GM21423 (cell line): ENCODE data around the gene MORF4L1.
"Not testable (repeated sequence)": the region's sequence is repeated elsewhere in the genome, so short reads cannot be mapped to it uniquely, and the experiment has no call there.

ENCODE experiments used
- ATAC-seq: cut with Tn5 transposase; IDR thresholded peaks from one replicate; pipeline ENCODE4 v1.9.1; 2021; ENCODE audit warnings: mild to moderate bottlenecking, moderate library complexity; ENCODE audit not compliant: unreplicated experiment

Gene MORF4L1

DNA sequence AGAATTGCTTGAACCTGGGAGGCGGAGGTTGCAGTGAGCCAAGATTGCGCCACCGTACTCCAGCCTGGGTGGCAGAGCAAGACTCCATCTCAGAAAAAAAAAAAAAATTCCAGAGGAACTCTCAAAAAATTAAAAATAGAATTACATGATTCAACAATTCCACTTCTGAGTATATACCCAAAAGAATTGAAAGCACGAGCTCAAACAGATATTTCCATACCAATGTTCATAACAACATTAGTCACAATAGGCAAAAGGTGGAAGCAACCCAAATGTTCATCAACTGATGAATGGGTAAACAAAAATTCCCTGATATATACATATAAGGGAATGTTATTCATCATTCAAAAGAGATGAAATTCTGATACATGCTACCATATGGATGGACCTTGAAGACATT, 16.9 kb upstream of the MORF4L1 start:
- no peak for ATAC-seq

DNA sequence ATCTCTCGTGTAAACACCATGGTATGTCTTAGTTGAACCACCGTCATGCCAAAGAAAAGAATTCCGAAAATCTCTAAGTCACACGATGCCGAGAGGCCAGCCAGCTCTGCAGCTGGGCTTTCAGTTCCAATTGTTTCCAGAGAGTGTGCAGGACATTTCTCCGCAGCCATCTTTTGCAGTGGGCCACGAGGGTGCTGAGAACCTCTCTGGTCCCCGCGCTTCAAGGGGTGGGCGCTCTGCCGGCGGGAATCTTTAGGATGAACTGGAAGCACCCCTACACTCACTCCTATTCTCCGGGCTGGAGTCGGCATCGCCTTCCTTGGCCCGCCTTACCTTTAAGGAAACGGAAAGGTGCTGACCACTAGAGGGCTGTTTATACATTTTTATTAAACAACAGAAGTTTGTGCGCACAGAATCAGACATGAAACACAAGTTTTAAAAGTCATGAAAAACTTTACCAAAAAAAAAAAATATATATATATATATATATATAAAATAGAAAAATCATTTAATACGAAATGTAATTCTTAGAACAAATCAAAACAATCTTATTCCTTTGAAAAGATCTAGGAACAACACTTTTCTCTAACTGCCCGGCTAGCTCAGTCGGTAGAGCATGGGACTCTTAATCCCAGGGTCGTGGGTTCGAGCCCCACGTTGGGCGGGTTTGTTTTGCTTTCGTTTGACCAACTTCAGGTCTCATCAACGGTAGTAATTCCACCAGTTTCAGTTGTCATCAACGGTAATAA, 12.5 kb upstream of the MORF4L1 start:
- ATAC-seq, result peak; percentile 81

DNA sequence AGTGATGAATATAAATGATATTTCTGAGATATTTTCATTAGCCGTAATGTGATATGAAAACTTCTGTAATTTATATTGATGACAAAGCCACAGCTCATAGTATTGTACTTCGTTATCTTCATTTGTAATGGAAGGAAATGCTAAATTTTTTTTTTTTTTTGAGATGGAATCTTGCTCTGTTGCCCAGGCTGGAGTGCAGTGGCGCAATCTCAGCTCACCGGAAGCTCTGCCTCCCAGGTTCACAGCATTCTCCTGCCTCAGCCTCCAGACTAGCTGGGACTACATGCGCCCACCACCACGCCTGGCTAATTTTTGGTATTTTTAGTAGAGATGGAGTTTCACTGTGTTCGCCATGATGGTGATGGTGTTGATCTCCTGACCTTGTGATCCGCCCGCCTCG, 7.1 kb upstream of the MORF4L1 start:
- not testable (repeated sequence) for ATAC-seq

DNA sequence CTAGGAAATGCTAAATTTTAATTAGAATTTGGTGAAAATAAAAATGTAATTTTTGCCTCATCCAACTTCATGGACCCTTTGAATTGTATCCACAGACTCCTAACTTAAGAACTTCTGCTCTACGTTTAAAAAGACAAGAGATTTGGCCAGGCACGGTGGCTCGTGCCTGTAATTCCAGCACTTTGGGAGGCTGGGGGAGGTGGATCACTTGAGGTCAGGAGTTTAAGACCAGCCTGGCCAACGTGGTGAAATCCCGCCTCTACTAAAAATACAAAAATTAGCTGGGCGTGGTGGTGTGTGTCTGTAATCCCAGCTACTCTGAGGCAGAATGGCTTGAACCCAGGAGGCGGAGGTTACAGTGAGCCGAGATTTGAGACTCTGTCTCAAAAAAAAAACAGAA, 6.7 kb upstream of the MORF4L1 start:
- not testable (repeated sequence) for ATAC-seq

DNA sequence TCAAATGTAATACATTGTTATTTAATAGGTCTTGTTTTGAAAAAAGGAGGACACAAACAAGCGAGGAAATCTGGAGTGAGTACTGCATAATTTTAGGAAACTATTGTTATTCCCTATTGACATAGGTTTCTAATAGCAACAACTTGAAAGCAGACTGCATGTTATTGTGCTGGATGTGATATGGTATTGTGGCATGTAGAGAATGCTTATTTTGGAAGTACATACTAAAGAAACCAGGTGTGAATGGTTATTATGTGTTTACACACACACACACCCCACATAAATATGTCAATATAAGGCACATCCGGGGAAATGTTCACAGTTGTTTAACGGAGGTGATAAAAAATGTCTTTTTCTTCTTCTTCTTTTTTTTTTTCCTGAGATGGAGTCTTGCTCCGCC, 5.9 kb upstream of the MORF4L1 start:
- no peak for ATAC-seq

DNA sequence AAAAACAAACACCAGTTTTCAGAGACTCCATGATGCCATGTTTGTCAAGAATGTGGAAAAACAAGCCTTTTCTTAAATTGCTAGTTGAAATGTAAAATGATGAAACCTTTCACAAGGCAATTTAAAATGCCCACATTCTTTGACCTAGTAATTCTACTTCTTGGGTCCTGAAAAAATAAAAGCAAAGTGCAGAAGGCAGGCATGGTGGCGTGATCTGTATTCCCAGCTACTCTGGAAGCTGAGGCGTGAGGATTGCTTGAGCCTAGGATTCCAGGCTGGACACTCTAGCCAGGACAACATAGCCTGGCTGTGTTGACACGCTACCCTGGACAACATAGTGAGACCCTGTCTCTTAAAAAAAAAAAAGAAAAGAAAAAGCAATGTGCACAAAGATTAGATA, 4.3 kb upstream of the MORF4L1 start:
- ATAC-seq, result no peak

DNA sequence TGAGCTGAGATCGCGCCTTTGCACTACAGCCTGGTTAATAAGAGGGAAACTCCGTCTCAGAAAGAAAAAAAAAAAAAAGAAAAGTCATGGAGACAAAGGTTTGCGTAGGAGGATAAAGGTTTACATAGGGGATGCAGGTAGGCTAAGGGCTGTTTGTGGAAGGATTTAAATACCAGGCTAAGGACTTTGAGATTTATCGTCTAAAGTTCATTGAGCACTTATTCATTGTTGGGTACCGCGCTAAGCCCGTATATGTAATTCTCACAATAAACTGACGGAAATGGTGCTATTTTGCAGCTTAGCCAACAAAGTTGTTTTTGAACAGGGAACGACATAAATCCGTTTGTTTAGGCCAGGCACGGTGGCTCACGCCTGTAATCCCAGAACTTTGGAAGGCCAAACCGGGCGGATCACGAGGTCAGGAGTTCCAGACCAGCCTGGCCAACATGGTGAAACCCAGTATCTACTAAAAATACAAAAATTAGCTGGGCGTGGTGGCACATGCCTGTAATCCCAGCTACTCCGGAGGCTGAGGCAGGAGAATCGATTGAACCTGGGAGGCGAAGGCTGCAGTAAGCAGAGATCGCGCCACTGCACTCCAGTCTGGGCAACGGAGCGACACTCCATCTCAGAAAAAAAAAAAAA, 1.1 kb upstream of the MORF4L1 start:
- ATAC-seq, result not testable (repeated sequence)

DNA sequence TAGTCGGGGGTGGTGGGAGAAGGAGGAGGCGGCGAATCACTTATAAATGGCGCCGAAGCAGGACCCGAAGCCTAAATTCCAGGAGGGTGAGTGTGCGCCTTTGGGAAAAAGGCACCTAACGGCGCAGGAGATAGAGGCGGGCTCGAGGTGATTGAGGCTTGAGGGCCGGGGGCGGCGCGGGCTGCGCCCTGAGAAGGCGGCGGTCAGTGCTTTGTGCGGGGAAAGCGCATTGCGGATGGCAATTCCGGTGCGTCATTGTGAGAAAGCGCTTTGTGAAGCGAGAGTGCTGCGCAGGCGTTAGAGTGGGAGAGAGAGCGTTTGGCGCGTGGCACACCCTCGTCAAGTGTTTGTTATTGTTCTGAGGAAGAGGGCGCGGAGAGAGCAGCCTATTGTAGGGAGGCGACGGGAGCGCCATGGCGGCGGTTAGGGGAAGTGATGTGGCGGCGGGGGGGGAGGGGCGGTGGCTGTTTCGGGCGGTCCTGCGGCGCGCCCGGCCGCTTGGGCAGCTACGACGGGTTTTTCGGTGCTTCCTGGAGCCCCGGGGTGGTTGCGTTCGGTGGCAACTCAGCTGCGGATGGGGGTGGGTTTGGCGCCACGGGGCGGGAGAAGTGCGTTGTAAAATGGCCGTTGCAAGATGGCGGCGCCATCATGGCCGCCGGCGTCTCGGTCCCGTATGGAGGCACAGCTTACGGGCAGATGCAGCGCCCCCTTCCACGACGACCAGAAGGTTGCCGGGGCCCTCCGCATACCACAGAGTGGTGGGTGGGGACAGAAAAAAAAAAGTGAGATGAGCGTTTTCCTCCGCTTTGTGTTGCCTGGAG, 492 bp downstream of the MORF4L1 start:
- peak; percentile 58 for ATAC-seq

DNA sequence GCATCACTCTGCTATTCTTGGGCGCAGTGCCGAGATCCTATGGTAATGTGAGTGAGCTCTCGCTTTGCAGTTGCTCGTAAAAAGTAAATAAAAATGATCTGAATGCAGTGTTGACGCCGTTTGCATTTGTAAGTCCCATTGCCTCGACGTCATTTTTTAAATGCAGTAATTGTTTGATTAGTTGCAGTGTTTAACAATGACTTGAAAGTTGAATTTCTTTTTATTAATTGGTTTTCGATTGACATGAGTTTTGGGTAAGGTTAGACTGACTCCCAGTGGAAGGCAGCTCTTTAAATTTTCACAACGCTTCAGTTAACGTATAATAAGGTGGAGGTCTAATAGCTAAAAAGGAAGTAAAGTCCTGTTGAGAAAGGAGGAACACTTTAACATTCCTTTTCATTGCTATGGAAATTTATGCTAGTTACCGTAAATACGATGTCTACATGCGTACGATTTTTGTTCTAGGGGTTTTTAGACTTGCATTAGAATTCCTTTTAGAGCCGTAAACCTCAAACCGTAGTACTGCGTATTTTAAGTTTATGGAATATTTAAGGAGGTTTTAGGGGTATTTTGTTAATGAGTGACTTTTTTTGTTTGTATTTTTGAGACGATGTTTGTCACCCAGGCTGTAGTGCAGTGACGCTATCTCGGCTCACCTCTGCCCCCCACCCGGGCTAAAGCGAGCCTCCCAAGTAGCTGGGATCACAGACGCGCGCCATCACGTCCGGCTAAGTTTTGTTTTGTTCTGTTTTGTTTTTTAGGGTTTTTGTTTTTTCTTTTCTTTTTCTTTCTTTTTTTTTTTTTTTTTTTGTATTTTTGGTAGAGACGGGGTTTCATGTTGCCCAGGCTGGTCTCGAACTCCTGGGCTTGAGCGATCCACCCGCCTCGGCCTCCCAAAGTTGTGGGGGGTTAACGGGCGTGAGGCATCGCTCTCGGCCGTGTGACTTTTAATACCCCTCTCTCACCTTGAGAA, 1.4 kb downstream of the MORF4L1 start:
- no peak for ATAC-seq

DNA sequence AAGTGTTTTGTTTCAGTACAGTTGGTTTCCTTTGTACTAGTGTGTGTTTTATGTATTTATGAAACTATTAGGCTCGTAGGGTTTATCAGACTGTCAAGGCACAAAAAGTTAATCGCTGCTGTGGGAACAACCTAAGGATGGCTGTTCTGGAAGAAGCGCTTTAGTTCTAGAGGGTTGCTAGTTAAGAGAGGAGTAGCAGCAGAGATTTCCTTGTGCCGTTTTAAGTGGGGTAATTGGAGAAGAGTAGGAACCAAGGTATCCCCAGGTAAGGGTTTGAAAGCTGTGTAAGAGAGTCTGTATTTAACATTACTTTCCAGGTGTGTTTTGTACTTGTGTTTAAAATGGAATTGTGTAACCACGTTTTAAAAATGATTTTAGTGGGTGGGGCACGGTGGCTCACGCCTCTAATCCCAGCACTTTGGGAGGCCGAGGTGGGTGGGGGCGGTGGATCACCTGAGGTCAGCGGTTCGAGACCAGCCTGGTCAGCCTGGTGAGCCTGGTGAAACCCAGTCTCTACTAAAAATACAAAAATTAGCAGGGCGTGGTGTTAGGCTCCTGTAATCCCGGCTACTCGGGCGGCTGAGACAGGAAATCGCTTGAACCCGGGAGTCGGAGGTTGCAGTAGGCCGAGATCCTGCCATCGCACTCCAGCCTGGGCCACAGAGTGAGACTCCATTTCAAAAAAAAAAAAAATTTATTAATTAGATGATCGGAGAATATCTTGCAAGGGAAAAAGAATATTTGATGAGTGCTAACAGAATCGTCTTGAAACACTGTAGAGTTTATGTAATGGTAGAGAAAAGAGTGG, 2.6 kb downstream of the MORF4L1 start:
- ATAC-seq, result no peak

DNA sequence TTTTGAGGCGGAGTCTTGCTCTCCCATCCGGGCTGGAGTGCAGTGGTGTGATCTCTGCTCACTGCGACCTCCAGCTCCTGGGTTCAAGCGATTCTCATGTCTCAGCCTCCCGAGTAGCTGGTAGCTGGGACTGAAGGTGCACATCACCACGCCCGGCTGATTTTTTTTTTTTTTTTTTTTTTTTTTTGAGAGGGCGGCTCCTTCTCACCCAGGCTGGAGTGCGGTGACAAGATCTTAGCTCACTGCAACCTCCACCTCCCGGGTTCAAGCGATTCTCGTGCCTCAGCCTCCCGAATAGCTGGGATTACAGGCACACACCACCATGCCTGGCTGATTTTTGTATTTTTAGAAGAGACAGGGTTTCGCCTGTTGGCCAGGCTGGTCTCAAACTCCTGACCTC, 4.3 kb downstream of the MORF4L1 start:
- ATAC-seq, result not testable (repeated sequence)

DNA sequence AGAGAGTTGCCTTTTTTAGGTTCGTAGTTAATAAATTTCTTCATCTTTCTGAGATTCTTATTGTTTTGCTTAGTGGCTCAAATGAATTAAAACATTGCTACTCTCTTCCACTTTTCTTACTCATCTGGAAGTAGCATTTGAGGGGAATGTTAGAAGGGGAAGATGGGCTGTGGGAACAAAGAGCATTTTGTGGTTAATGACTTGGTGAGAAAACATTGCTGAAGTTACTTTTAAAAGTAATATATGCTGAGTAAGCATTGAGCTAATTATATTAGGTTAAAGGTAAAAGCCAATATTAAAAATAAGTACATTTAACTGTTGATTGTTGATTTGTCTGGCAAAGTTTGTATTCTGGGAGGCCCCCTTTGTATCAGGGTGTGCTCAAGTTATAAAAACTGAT, 5.7 kb downstream of the MORF4L1 start:
- ATAC-seq, result no peak

DNA sequence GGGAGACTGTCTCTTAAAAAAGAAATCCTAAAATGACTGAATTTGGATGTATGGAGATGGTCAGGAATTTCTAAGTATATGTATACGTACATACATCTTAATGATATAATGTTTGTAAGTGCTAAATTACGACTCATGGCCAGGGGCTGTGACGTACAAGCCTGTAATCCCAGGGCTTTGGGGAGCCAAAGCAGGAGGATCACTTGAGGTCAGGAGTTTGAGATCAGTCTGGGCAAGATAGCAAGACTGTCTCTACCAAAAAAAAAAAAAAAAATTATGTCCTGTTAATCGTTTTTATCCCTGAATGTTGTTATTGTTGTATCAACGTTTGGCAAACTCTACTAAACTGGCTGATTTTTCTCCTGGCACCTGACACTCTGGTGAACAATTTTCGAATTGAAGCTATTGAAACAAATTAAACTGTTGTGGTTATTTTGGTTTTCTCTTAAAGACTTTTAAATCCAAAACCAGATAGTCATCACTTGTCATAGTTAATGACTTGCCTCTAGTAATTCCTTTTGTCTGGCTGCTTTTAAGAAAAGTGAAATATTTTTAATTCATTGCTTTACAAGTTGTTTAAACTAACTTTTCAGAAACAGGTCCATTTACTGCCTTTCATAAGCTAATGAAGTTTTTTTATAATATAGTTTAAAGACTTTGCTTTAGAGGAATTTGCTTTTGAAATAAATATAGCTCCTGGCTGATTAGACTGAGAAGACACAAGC, 7.0 kb downstream of the MORF4L1 start:
- ATAC-seq, result no peak

DNA sequence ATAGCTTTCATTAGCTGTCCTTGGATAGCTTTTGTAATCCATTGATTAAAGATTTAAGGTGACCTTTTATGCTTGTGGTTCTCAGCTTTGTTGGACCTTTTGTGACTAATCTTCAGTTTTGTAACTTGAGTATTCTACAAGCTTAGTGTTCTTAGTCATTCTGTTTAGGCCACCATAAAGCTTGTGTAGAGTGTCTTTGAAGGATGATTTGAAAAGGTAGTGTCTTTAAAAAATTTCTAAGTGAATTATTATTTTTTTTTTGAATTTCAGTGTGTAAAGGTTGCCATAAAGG, 7.5 kb downstream of the MORF4L1 start:
- ATAC-seq, result no peak

DNA sequence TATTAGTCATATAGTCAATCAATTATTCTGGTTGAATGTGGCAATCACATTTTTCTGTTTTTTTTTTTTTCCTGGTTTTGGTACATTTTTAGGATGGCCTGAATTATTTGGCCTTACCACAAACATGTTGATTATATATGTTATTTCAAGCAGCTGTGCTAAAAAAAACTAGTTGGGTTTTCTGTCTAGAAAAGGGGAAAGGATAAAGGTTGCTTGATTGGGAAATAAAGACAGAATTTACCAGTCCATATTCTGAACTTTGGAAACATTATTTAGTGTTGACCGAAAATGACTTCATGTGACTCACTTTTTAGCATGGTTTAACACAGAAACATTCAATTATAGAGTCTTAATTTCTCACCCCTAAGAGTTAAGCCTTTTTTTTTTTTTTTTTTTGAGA, 8.1 kb downstream of the MORF4L1 start:
- no peak for ATAC-seq

DNA sequence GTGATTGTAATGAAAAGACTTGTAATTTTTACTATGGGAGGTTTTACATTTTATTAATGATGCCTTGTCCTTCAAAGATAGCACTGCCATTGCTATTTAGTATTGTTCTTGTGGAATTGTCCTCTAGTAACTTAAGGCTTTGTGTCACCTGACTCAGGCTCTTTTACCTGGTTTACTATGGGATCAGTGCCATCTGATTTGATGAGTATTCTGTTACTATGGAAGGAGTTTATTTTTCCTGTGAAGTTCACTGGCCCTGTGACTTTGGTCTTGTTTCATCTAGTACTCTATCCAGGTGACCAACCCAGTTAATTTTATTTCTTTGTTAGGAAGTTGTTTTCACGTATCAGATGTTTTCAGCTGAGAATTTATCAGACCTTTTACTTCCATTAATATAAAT, 9.0 kb downstream of the MORF4L1 start:
- no peak for ATAC-seq

DNA sequence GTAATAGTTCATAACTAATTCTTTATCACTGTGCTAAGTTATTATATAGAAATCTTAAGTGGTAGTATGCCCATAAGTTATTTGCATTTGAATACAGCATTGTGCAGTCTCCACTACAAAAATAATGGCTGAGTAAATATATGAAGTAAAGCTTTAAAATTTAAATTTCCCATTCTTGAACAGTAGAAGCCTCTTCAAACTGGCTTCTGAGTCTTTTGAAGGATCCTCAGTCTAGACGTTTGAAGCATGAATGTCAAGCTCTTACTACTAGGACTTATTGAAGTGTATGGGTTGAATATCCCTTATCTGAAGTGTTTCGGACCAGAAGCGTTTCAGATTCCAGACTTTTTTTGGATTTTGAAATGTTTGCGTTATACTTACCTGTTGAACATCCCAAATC, 16.3 kb downstream of the MORF4L1 start:
- no peak for ATAC-seq

DNA sequence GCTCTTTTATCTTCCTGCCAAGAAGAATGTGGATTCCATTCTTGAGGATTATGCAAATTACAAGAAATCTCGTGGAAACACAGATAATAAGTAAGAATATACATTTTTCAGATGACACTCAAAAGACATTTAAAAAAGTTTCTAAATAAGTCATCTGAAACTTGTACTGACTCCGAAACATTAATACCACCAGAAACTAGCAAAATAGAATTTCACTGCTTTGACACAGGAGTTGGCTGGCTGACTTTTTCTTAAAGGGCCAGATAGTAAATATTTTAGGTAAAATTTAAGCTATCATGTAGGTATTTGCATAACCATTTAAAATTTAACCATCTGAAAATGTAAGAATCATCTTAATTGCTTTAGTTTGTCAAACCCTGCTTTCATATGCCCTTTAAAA, 20.8 kb downstream of the MORF4L1 start:
- ATAC-seq, result no peak

DNA sequence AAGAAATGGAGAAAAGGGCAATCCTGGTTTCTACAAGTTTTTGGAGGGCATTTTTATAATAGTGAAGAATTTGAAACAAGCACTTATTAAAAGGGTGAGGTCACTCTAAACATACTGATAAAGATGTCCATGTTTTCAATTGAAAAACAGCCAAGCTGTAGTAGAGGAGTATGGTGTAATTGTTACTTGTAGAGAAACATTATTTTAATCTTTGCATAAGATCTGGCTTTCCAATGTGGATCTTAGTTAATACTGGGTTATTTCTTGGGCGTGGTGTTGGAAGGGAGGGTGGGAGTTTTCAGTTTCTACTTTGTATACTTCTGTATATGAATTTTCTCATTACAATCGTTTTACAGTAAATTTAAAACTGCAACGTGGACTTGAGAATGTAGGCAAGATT, 22.8 kb downstream of the MORF4L1 start:
- ATAC-seq, result no peak
